ENCODE measurements around the gene P4HTM. TPM values are rescaled to one million over a fixed set of nuclear protein-coding genes. Genes with fewer than 3 reads are reported as not detected.

The P4HTM gene
- total RNA-seq, 1 donor, result 18.6 TPM

- no peaks in the 10 kb centered on the region for H3K4me1 ChIP-seq (ENCODE audit: insufficient read depth, low read length)
- H3K4me3 ChIP-seq (ENCODE audit: low read length), result no peak overlapping the region
- H3K9me3 ChIP-seq (ENCODE audit: low read depth, low read length), result no peaks in the 10 kb centered on the region
- H3K27me3 ChIP-seq (ENCODE audit: insufficient read depth, low read length), result no peaks in the 10 kb centered on the region
These were observed 19.5 kb upstream of the P4HTM start for GRCh38 chr3:48970586-48970985.

DNA sequence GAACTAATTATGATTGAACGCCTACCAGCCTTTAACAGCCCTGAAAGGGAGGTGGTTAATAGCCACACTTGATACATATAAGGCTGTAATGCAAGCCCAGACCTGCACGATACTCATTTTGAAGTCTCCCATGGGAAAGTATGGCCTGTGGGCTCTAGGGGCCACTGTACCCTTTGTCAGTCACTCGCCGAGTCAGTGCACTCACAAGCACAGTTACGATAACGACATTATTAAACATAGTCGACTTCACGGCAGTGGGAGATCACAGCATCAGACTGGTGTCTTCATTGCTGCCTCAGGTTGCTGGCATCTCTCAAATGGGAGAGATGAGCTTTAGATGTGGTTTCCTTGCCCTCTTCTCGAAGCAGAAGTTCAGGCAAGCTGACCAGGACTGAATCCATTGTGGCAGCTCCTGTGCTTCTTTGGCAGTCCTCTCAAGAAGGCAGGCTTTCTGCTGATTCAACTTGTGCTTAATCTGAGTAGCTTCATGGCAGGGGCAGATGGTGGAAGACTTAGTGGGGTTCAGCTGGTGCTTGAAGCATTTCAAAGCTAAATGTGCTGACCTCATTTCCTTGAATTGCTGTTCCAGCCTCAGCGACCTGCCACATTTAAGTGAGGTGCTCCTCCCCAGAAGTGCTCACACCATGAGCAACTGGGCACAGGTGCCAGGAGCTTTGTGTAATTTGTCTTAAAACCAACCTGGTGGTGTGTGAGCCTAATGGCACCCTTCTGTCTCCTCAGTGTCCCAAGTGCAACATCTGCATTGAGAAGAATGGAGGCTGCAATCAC, 15.8 kb upstream of the P4HTM start:
- Histone ChIP-seq H3K27me3 (ENCODE audit: insufficient read depth, low read length) (no peaks in the 10 kb centered on the region), H3K9me3 (ENCODE audit: low read depth, low read length) (no peaks in the 10 kb centered on the region), H3K4me3 (ENCODE audit: low read length) (no peak overlapping the region), H3K4me1 (ENCODE audit: insufficient read depth, low read length) (no peaks in the 10 kb centered on the region)

DNA sequence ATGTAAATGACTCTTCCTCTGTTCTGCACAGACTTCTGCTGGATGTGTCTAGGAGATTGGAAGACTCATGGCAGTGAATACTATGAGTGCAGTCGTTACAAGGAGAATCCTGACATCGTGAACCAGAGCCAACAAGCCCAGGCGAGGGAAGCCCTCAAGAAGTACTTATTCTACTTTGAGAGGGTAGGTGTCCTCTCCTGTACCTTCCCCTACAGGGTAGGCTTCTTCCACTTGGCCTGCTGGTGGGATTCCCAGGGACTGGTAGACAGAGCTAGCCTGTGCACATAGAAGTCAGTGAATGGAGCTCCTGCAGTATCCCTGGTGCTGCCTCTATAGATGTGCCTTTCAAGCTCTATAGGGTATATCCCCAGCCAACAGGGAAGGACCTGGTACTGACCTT, 10.6 kb upstream of the P4HTM start:
- no peaks in the 10 kb centered on the region for H3K4me1 ChIP-seq (ENCODE audit: insufficient read depth, low read length)

DNA sequence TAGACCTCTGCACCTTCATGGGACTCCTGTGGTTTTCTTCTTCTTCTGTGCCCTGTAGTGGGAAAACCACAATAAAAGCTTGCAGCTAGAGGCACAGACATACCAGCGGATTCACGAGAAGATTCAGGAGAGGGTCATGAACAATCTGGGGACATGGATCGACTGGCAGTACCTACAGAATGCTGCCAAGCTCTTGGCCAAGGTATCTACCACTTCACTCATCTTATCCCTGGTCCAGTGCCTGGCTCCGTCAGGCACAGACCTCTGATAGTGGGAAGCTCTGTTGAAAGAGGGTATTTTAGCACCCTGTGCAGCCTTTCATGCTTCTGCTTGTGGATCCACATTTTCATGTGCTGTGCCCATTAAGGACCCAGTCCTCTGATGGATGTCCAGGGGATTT, 9.7 kb upstream of the P4HTM start:
- H3K4me3 ChIP-seq (ENCODE audit: low read length), result no peak overlapping the region
- H3K9me3 ChIP-seq (ENCODE audit: low read depth, low read length), result no peaks in the 10 kb centered on the region

More for the DNA sequence above, 10.6 kb upstream of the P4HTM start:
- Histone ChIP-seq H3K9me3 (ENCODE audit: low read depth, low read length) (no peaks in the 10 kb centered on the region), H3K4me3 (ENCODE audit: low read length) (no peak overlapping the region), H3K27me3 (ENCODE audit: insufficient read depth, low read length) (no peaks in the 10 kb centered on the region)

GRCh38 chr3:48982016-48982415, 8.0 kb upstream of the P4HTM start:
- H3K9me3 ChIP-seq (ENCODE audit: low read depth, low read length), result no peaks in the 10 kb centered on the region
- H3K27me3 ChIP-seq (ENCODE audit: insufficient read depth, low read length), result no peaks in the 10 kb centered on the region
- no peaks in the 10 kb centered on the region for H3K4me1 ChIP-seq (ENCODE audit: insufficient read depth, low read length)
- H3K4me3 ChIP-seq (ENCODE audit: low read length), result no peak overlapping the region

More for the DNA sequence above, 9.7 kb upstream of the P4HTM start:
- no peaks in the 10 kb centered on the region for H3K27me3 ChIP-seq (ENCODE audit: insufficient read depth, low read length)
- no peaks in the 10 kb centered on the region for H3K4me1 ChIP-seq (ENCODE audit: insufficient read depth, low read length)

DNA sequence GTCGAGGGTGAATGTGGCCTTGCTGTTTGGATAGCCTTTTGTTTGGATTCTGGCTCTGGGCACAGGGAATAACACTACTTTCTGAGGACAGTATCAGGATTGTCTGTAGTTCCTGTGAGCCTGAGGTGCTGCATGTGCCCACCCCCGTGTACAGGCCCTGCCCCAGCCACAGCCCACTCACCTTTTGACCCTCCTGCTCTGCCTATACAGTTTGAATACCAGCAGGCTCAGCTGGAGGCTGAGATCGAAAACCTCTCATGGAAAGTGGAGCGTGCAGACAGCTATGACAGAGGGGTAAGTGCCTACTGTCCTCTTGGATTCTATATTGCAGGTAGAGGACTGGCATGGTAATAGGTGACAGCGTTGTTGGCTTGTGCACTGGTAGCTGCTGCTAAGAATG, 7.4 kb upstream of the P4HTM start:
- Histone ChIP-seq H3K4me1 (ENCODE audit: insufficient read depth, low read length) (no peaks in the 10 kb centered on the region), H3K27me3 (ENCODE audit: insufficient read depth, low read length) (no peaks in the 10 kb centered on the region), H3K4me3 (ENCODE audit: low read length) (no peak overlapping the region)

DNA sequence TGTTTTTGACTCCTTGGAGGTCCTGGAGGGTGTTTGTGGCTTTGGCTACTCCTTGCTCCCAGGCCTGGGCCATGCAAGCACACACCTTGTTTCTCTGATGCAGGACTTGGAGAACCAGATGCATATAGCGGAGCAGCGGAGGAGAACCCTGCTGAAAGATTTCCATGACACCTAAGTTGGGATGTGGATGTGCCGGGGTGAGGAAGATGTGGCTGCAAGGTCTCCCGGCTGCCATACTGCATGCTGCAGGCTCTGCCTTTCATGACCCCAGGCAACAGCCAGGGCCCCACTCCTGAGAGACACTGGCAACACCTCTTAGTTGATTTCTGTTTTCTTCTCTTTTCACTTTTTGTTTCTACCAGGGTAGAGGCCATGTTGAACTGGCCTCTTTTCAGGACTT, 6.9 kb upstream of the P4HTM start:
- H3K4me1 ChIP-seq (ENCODE audit: insufficient read depth, low read length), result no peaks in the 10 kb centered on the region
- no peak overlapping the region for H3K4me3 ChIP-seq (ENCODE audit: low read length)
- no peaks in the 10 kb centered on the region for H3K27me3 ChIP-seq (ENCODE audit: insufficient read depth, low read length)
- H3K9me3 ChIP-seq (ENCODE audit: low read depth, low read length), result no peaks in the 10 kb centered on the region

More for the DNA sequence above, 7.4 kb upstream of the P4HTM start:
- H3K9me3 ChIP-seq (ENCODE audit: low read depth, low read length), result no peaks in the 10 kb centered on the region

- H3K27me3 ChIP-seq (ENCODE audit: insufficient read depth, low read length), result no peaks in the 10 kb centered on the region
- H3K4me1 ChIP-seq (ENCODE audit: insufficient read depth, low read length), result peaks cover 9% of the 10 kb centered on the region
- H3K4me3 ChIP-seq (ENCODE audit: low read length), result no peak overlapping the region
- no peaks in the 10 kb centered on the region for H3K9me3 ChIP-seq (ENCODE audit: low read depth, low read length)
These were observed 5.4 kb upstream of the P4HTM start for GRCh38 chr3:48984663-48985062.

DNA sequence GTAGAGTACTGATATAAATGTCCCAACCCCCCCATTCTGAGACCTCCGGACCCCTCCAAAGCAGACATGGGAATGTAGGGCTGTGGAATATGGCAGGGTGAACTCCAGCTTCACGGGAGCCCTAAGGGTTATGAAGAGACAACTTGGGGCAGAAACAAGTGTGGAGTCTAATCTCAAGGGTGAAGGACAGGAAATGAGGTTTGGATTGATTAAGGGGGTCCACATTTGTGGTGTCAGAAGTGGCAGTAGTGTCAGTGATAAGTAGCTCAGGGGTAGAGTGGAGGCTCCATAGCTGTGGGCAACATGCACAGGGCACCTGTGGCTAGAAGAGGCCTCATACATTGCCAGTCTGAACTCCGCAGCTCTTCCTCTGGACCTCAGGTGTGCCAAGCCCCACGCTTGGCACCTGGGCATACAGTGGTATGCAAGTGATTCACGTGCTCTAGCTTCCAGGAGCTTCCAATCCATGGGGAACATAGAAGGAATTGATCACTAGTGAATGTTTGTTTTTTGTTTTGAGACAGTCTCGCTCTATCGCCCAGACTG, 4.1 kb upstream of the P4HTM start:
- peaks cover 13% of the 10 kb centered on the region for H3K4me1 ChIP-seq (ENCODE audit: insufficient read depth, low read length)
- H3K4me3 ChIP-seq (ENCODE audit: low read length), result no peak overlapping the region
- H3K9me3 ChIP-seq (ENCODE audit: low read depth, low read length), result no peaks in the 10 kb centered on the region
- no peaks in the 10 kb centered on the region for H3K27me3 ChIP-seq (ENCODE audit: insufficient read depth, low read length)

DNA sequence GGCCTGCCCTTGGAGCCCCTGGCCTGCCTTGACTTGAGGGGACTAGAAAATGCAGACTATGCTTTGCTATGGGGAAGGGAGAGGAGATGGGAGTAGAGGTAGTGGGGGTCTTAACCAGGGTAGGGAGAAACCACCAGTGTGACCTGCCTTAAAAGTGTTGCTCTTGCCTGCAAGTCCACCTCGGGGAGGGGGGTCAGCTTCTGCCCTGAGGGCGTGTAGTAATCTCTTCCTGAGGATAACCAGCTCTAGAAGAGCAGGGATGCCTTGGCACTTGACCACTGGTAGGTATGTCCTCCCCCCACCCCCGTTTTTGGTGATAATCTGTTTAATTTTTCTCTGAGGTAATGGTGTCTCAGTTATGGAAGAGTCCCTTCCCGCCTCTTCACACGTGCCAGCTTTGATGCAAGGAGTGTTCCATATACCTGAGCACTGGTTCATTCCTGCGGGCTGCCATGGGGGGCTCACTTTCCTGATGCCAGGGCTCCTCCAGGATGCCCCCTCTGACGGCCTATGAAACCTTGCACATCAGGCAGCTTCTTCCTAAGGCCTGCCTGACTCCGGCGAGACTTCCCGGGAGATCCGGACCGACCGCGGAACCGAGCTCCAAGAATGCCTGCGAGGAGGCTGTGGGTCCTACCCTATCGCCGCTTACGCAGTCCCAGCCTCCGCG, 780 bp upstream of the P4HTM start:
- Histone ChIP-seq H3K9me3 (ENCODE audit: low read depth, low read length) (no peaks in the 10 kb centered on the region), H3K4me3 (ENCODE audit: low read length) (peak overlapping the region; percentile 73), H3K27me3 (ENCODE audit: insufficient read depth, low read length) (no peaks in the 10 kb centered on the region), H3K4me1 (ENCODE audit: insufficient read depth, low read length) (peaks cover 21% of the 10 kb centered on the region)

- peaks cover 21% of the 10 kb centered on the region for H3K4me1 ChIP-seq (ENCODE audit: insufficient read depth, low read length)
- peak overlapping the region; percentile 73 for H3K4me3 ChIP-seq (ENCODE audit: low read length)
- H3K27me3 ChIP-seq (ENCODE audit: insufficient read depth, low read length), result no peaks in the 10 kb centered on the region
- no peaks in the 10 kb centered on the region for H3K9me3 ChIP-seq (ENCODE audit: low read depth, low read length)
These were observed 812 bp downstream of the P4HTM start for GRCh38 chr3:48990636-48991469.

GRCh38 chr3:48991851-48992545, 2.0 kb downstream of the P4HTM start:
- peaks cover 21% of the 10 kb centered on the region for H3K4me1 ChIP-seq (ENCODE audit: insufficient read depth, low read length)
- no peaks in the 10 kb centered on the region for H3K9me3 ChIP-seq (ENCODE audit: low read depth, low read length)
- H3K4me3 ChIP-seq (ENCODE audit: low read length), result no peak overlapping the region
- H3K27me3 ChIP-seq (ENCODE audit: insufficient read depth, low read length), result no peaks in the 10 kb centered on the region

- no peaks in the 10 kb centered on the region for H3K9me3 ChIP-seq (ENCODE audit: low read depth, low read length)
- peaks cover 20% of the 10 kb centered on the region for H3K4me1 ChIP-seq (ENCODE audit: insufficient read depth, low read length)
- no peaks in the 10 kb centered on the region for H3K27me3 ChIP-seq (ENCODE audit: insufficient read depth, low read length)
- H3K4me3 ChIP-seq (ENCODE audit: low read length), result no peak overlapping the region
These were observed 3.8 kb downstream of the P4HTM start for GRCh38 chr3:48993834-48994233.

GRCh38 chr3:48996640-48997039, 6.6 kb downstream of the P4HTM start:
- Histone ChIP-seq H3K9me3 (ENCODE audit: low read depth, low read length) (no peaks in the 10 kb centered on the region), H3K4me3 (ENCODE audit: low read length) (no peak overlapping the region), H3K4me1 (ENCODE audit: insufficient read depth, low read length) (peaks cover 1% of the 10 kb centered on the region), H3K27me3 (ENCODE audit: insufficient read depth, low read length) (no peaks in the 10 kb centered on the region)

Measured in mononuclear cell (primary cell).